ENCODE results near the gene CCDC120.

DNA sequence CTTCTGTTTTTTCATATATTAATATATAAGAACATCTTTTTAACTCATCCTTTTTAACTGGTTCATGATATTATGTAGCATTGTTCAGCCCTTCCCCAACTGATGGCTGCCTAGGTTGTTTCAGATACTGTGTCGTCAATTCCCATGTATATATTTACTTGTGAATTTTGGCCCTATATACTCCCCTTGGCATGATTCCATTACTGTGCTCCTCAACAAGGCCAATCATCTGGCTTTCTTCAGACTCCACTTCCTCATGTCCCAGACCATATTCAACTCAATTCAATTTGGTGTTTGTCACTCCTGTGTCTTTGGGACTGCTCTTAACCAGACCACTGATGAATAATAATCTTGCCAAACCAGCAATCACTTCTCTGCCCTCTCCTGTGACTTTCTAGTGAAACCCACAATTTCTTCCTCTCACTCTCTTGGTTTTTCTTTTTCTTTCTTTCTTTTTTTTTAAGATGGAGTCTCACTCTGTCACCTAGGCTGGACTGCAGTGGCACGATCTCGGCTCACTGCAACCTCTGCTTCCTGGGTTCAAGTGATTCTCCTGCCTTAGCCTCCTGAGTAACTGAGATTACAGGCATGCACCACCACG lies 23.6 kb downstream of the CCDC120 start:
- TF ChIP-seq POLR2A (IDR thresholded peaks at IDR 0.05; ENCODE audit: low read depth, low read length) (no peak), PAX5 (IDR thresholded peaks at IDR 0.05; ENCODE audit: insufficient read depth, low read length, severe bottlenecking) (no peak), POLR2AphosphoS5 (IDR thresholded peaks at IDR 0.05; ENCODE audit: low read depth, low read length) (no peak), SPI1 (IDR thresholded peaks at IDR 0.05; ENCODE audit: low read depth, low read length) (no peak)

All from GM12891 (cell line).